ENCODE data around the gene CSNK1D.

Gene CSNK1D

GRCh38 chr17:82237083-82237745 lies 36.3 kb downstream of the CSNK1D start:
- no peaks in the 10 kb centered on the region for H3K9me3 ChIP-seq (ENCODE audit: low read length)
- peaks cover 7% of the 10 kb centered on the region for H3K4me1 ChIP-seq (ENCODE audit: insufficient read depth, low read length)
- peaks cover 20% of the 10 kb centered on the region for H3K36me3 ChIP-seq (ENCODE audit: insufficient read depth, low read length)
- H3K4me3 ChIP-seq (ENCODE audit: low read length) = no peak overlapping the region
- no peaks in the 10 kb centered on the region for H3K27me3 ChIP-seq (ENCODE audit: insufficient read depth, low read length)
- H2AFZ ChIP-seq (ENCODE audit: low read depth, low read length) = no peak overlapping the region

GRCh38 chr17:82236142-82236971 lies 37.1 kb downstream of the CSNK1D start:
- Histone ChIP-seq H2AFZ (ENCODE audit: low read depth, low read length) (no peak overlapping the region), H3K4me3 (ENCODE audit: low read length) (no peak overlapping the region), H3K36me3 (ENCODE audit: insufficient read depth, low read length) (peaks cover 14% of the 10 kb centered on the region), H3K4me1 (ENCODE audit: insufficient read depth, low read length) (peaks cover 12% of the 10 kb centered on the region), H3K27me3 (ENCODE audit: insufficient read depth, low read length) (no peaks in the 10 kb centered on the region), H3K9me3 (ENCODE audit: low read length) (no peaks in the 10 kb centered on the region)

- H3K4me1 ChIP-seq (ENCODE audit: insufficient read depth, low read length) = peaks cover 15% of the 10 kb centered on the region
- H3K27me3 ChIP-seq (ENCODE audit: insufficient read depth, low read length) = peaks cover under 1% of the 10 kb centered on the region
- peaks cover 12% of the 10 kb centered on the region for H3K36me3 ChIP-seq (ENCODE audit: insufficient read depth, low read length)
- no peak overlapping the region for H2AFZ ChIP-seq (ENCODE audit: low read depth, low read length)
- no peak overlapping the region for H3K4me3 ChIP-seq (ENCODE audit: low read length)
- H3K9me3 ChIP-seq (ENCODE audit: low read length) = no peaks in the 10 kb centered on the region
Measured at GRCh38 chr17:82235775-82236141, 37.7 kb downstream of the CSNK1D start.

- peaks cover 15% of the 10 kb centered on the region for H3K4me1 ChIP-seq (ENCODE audit: insufficient read depth, low read length)
- H3K9me3 ChIP-seq (ENCODE audit: low read length) = no peaks in the 10 kb centered on the region
- H3K36me3 ChIP-seq (ENCODE audit: insufficient read depth, low read length) = peaks cover 12% of the 10 kb centered on the region
- no peak overlapping the region for H2AFZ ChIP-seq (ENCODE audit: low read depth, low read length)
- no peak overlapping the region for H3K4me3 ChIP-seq (ENCODE audit: low read length)
- peaks cover 4% of the 10 kb centered on the region for H3K27me3 ChIP-seq (ENCODE audit: insufficient read depth, low read length)
Measured at GRCh38 chr17:82235056-82235774, 38.3 kb downstream of the CSNK1D start.

GRCh38 chr17:82234211-82235055 lies 39.1 kb downstream of the CSNK1D start:
- Histone ChIP-seq H3K36me3 (ENCODE audit: insufficient read depth, low read length) (peaks cover 5% of the 10 kb centered on the region), H3K27me3 (ENCODE audit: insufficient read depth, low read length) (peaks cover 12% of the 10 kb centered on the region), H3K4me1 (ENCODE audit: insufficient read depth, low read length) (peaks cover 15% of the 10 kb centered on the region), H3K9me3 (ENCODE audit: low read length) (no peaks in the 10 kb centered on the region), H3K4me3 (ENCODE audit: low read length) (no peak overlapping the region), H2AFZ (ENCODE audit: low read depth, low read length) (no peak overlapping the region)

- H3K36me3 ChIP-seq (ENCODE audit: insufficient read depth, low read length) = peaks cover 4% of the 10 kb centered on the region
- no peak overlapping the region for H3K4me3 ChIP-seq (ENCODE audit: low read length)
- peaks cover 15% of the 10 kb centered on the region for H3K4me1 ChIP-seq (ENCODE audit: insufficient read depth, low read length)
- H2AFZ ChIP-seq (ENCODE audit: low read depth, low read length) = no peak overlapping the region
- H3K27me3 ChIP-seq (ENCODE audit: insufficient read depth, low read length) = peaks cover 20% of the 10 kb centered on the region
- H3K9me3 ChIP-seq (ENCODE audit: low read length) = no peaks in the 10 kb centered on the region
Measured at GRCh38 chr17:82232876-82233785, 40.4 kb downstream of the CSNK1D start.

- peaks cover 28% of the 10 kb centered on the region for H3K27me3 ChIP-seq (ENCODE audit: insufficient read depth, low read length)
- H3K4me3 ChIP-seq (ENCODE audit: low read length) = no peak overlapping the region
- H3K9me3 ChIP-seq (ENCODE audit: low read length) = no peaks in the 10 kb centered on the region
- H3K36me3 ChIP-seq (ENCODE audit: insufficient read depth, low read length) = no peaks in the 10 kb centered on the region
- peaks cover 15% of the 10 kb centered on the region for H3K4me1 ChIP-seq (ENCODE audit: insufficient read depth, low read length)
- no peak overlapping the region for H2AFZ ChIP-seq (ENCODE audit: low read depth, low read length)
Measured at GRCh38 chr17:82232322-82232820, 41.1 kb downstream of the CSNK1D start.

GRCh38 chr17:82231562-82232321 lies 41.8 kb downstream of the CSNK1D start:
- H2AFZ ChIP-seq (ENCODE audit: low read depth, low read length) = no peak overlapping the region
- peak overlapping the region; percentile 20 for H3K4me3 ChIP-seq (ENCODE audit: low read length)
- H3K9me3 ChIP-seq (ENCODE audit: low read length) = no peaks in the 10 kb centered on the region
- H3K36me3 ChIP-seq (ENCODE audit: insufficient read depth, low read length) = no peaks in the 10 kb centered on the region
- H3K27me3 ChIP-seq (ENCODE audit: insufficient read depth, low read length) = peaks cover 34% of the 10 kb centered on the region
- H3K4me1 ChIP-seq (ENCODE audit: insufficient read depth, low read length) = peaks cover 16% of the 10 kb centered on the region

GRCh38 chr17:82231312-82231561 lies 42.3 kb downstream of the CSNK1D start:
- Histone ChIP-seq H3K4me3 (ENCODE audit: low read length) (peak overlapping the region; percentile 20), H3K9me3 (ENCODE audit: low read length) (no peaks in the 10 kb centered on the region), H2AFZ (ENCODE audit: low read depth, low read length) (no peak overlapping the region), H3K27me3 (ENCODE audit: insufficient read depth, low read length) (peaks cover 39% of the 10 kb centered on the region), H3K4me1 (ENCODE audit: insufficient read depth, low read length) (peaks cover 18% of the 10 kb centered on the region), H3K36me3 (ENCODE audit: insufficient read depth, low read length) (no peaks in the 10 kb centered on the region)

- H3K27me3 ChIP-seq (ENCODE audit: insufficient read depth, low read length) = peaks cover 39% of the 10 kb centered on the region
- H2AFZ ChIP-seq (ENCODE audit: low read depth, low read length) = no peak overlapping the region
- no peaks in the 10 kb centered on the region for H3K9me3 ChIP-seq (ENCODE audit: low read length)
- no peaks in the 10 kb centered on the region for H3K36me3 ChIP-seq (ENCODE audit: insufficient read depth, low read length)
- H3K4me1 ChIP-seq (ENCODE audit: insufficient read depth, low read length) = peaks cover 20% of the 10 kb centered on the region
- H3K4me3 ChIP-seq (ENCODE audit: low read length) = peak overlapping the region; percentile 20
Measured at GRCh38 chr17:82230609-82231311, 42.7 kb downstream of the CSNK1D start.

Measured in neuron (in vitro differentiated cells).